GM18870 (cell line): ENCODE measurements around the gene GALR3.
A peak's percentile ranks its signal among the peaks of the same experiment; 100 is the strongest.

Source experiments
- ATAC-seq: cut with Tn5 transposase; IDR thresholded peaks from one replicate; pipeline ENCODE4 v1.9.1; 2021; ENCODE audit warnings: moderate library complexity; ENCODE audit not compliant: unreplicated experiment

Gene GALR3

GRCh38 chr22:37822079-37822833 is 926 bp upstream of the GALR3 start:
- no peak for ATAC-seq

DNA sequence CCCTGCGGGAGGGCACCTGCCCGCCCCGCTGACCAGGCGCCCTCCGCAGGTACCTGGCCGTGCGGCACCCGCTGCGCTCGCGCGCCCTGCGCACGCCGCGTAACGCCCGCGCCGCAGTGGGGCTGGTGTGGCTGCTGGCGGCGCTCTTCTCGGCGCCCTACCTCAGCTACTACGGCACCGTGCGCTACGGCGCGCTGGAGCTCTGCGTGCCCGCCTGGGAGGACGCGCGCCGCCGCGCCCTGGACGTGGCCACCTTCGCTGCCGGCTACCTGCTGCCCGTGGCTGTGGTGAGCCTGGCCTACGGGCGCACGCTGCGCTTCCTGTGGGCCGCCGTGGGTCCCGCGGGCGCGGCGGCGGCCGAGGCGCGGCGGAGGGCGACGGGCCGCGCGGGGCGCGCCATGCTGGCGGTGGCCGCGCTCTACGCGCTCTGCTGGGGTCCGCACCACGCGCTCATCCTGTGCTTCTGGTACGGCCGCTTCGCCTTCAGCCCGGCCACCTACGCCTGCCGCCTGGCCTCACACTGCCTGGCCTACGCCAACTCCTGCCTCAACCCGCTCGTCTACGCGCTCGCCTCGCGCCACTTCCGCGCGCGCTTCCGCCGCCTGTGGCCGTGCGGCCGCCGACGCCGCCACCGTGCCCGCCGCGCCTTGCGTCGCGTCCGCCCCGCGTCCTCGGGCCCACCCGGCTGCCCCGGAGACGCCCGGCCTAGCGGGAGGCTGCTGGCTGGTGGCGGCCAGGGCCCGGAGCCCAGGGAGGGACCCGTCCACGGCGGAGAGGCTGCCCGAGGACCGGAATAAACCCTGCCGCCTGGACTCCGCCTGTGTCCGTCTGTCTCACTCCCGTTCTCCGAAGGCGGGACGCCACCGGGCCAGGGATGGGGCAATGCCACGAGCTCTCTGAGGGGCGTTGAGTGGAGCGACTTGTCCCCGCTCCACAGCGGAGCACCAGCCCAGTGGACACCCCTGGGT is 1.8 kb downstream of the GALR3 start:
- ATAC-seq = no peak

DNA sequence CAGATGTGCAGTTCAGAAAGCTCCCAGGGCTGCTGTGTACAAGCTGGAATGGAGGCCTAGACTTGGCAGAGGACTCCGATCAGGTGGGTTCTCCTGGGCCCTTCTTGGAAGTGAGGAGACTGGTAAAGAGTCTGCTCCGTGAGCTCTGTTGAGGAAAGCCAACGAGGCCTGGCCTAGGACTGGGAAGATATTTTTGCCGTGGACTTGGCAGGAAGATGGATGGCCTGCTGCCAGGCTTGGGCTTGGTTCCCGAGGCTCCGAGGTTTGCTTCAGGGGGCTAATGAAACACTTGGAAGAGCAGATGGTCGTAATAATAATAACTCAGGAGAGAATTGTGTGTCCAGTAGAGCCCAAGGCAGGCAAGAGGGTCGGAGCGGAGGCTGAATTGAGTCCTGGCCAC is 3.9 kb downstream of the GALR3 start:
- ATAC-seq = no peak

DNA sequence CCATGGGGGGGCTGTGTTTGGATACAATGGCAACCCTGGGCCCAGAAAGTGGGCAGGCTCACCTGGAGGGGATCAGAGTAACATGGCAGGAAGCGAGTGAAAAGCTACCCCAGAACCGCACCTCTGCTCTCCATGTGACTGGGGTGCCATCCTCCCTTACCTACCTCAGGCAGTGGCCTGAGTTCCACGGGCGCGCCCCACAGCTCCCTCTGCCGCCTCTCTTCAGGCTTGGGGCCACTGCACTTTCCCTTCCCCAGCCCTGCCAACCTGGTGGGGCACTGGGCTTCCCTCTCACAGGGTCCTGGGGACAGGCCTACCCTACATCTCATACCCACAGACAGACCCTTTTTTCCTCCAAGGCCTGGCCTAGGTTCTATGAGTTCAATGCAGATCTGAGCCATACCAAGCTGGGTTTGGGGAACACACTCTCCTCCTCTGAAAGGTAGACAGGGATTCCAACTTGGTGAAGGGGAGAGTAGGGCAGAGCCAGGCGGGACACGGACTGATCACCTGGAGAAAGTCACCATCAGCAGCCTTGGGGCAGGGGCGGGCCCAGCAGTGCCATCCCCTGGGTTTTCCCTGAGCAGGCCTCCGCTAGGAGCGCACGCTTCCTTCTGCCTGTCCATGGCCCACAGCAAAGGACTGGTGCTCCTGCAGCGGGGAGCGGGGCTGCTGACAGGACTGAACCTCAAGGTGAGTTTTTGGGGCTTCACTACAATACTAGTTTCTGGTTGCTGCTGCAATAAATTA is 7.1 kb downstream of the GALR3 start:
- no peak for ATAC-seq

- ATAC-seq = no peak
Observed at GRCh38 chr22:37831472-37831871, 8.3 kb downstream of the GALR3 start.

DNA sequence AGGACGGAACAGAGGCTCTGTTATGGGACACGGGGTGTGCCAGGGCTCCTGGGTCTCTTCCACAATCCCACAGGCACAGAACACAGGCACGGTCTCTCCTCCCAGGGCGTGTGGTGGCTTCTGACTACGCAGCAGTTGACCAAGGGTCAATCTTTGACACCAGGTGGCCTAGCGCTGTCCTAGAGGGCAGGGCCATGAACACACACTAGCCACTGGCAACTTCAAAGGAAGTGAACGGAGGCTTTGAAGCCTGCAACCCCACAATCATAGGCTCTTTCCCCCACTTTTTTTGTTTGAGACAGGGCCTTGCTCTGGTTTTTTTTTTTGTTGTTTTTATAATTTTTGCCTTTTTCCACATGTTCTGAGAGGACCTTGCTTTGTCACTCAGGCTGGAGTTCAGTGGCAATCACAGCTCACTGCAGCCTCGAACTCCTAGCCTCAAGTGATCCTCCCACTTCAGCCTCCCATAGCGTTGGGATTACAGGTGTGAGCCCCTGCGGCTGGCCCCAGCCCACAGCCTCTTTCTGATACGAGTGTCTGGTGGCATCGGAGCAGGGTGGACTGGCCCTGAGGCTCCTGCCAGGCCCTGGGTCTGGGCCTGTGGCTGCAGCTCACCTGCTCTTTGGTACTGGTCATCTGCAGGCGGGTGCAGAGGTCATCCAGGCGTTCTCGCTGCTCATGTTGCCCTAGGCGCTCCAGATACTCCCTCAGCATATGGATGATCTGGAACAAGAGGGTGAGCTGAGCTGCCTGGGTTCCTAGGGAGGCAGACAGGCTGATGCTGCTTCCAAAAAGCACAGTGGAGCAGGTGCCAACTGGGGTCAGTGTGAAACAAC is 9.1 kb downstream of the GALR3 start:
- ATAC-seq = no peak

DNA sequence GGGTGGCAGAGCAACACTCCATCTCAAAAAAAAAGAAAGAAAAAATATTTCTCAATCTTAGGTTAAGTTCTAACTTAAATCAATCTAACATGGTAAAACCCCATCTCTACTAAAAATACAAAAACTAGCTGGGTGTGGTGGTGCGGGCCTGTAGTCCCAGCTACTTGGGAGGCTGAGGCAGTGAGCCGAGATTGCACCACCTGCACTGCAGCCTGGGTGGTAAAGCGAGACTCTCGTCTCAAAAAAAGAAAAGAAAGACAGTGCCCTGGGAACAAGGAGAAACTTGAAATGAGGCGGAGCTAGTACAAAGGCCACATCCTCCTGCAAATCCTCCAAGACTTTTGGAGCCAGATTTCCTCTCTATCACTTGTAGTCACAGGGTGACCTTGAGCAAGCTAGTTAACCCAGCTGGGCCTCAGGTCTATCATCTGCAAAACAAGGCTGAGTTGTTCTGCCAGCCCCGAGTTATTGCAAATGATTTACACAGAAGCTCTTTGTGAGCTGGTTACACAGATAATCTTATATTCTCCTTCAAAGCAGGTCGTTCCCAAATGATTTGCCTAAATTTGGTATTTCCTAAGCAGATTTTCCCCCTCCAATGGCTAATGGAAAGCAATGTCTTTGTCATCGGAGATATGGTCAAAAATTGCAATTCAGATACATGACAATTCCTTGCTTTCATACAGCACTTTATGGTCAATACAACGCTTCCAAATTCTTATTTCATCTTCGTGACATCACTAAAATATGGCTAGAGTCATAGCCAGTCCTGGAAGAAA is 19.0 kb downstream of the GALR3 start:
- no peak for ATAC-seq

DNA sequence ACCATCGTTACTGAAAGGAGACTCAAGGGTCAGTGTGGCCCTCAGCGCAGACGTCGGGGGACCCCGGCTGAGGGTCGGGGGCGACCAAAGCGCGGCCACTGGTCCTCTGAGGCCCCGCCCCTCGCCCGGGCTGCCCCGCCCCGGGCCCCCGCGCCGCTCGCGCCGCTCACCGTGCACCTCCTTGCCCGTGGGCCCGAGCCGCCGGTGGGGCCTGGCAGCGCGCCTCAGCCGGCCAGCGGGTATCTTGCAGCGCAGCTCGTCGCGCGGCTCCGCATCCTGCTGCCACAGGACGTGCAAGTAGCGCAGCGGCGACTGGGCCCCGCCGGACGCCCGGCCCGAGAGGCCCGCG is 20.5 kb downstream of the GALR3 start:
- ATAC-seq = peak; percentile 25

- no peak for ATAC-seq
Observed at GRCh38 chr22:37844904-37845329, 21.7 kb downstream of the GALR3 start.

- ATAC-seq = no peak
Observed at GRCh38 chr22:37846433-37846832, 23.3 kb downstream of the GALR3 start.

- no peak for ATAC-seq
Observed at GRCh38 chr22:37848587-37849088, 25.5 kb downstream of the GALR3 start.

DNA sequence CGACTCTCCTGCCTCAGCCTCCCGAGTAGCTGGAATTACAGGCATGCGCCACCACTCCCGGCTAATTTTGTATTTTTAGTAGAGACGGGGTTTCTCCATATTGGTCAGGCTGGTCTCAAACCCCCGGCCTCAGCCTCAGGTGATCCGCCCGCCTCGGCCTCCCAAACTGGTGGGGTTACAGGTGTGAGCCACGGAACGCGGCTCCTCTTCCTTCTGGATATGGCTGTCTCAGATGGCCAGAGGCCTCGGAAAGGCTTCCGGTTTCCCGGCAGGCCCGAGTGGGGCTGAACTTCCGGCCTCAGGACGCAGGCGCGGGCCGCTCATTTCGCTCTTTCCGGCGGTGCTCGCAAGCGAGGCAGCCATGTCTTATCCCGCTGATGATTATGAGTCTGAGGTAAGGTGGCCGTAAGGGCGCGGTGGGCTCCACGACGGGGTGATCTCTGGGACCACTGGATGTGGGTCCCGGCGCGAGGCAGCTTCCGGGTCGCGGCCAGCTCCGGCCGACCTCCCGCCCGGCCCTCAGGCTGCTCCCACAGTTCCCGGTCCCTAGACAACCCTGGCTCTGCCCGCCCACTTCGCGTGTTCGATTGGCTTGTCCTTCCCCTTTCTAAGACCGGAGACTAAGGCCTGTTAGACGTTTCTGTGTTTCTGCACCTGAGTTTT is 26.0 kb downstream of the GALR3 start, which contains the start of gene EIF3L:
EIF3L (plus strand) TSS at position 331 of the 663 bp plus-strand sequence; CDS start at position 362, 31 bp downstream.
- ATAC-seq = no peak

DNA sequence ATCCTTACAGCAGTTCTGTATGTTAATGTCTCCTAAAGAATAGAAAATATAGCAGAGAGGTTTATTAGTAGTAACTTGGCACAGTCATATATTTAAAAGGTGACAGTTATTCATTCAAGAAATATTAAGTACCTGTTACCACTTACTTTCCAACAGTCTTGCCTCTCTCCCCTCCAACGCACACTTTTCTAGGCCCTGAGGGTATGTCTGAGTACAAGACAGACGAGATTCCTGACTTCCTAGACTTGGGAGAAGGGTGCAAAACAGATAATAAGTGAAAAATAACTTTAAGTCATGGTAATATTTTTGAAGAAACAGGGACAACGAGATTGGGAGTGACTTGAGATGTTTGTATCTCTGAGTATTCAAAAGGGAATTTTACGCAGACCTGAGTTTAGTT is 27.6 kb downstream of the GALR3 start:
- ATAC-seq = no peak

- ATAC-seq = no peak
Observed at GRCh38 chr22:37852418-37852817, 29.2 kb downstream of the GALR3 start.

DNA sequence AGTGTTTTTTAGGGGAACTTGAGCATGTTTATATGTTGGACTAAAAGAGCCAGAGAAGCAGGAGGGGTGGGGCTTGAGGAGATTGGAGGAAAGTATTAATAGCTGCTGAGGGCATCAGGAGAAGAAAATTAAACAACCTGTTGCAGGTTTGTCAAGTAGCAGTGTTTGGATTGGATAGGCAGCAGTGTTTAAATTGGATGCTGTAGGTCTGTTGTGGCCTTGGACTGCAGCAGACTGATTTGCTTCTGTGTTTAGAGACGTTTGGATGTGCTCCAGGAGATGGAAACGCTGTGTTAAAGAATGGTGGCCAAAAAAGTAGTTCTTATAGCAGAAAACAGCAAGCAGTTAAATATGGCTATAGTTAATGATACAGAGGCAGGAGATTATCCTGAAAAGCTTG is 31.8 kb downstream of the GALR3 start:
- no peak for ATAC-seq

GRCh38 chr22:37855462-37855861 is 32.3 kb downstream of the GALR3 start:
- no peak for ATAC-seq

DNA sequence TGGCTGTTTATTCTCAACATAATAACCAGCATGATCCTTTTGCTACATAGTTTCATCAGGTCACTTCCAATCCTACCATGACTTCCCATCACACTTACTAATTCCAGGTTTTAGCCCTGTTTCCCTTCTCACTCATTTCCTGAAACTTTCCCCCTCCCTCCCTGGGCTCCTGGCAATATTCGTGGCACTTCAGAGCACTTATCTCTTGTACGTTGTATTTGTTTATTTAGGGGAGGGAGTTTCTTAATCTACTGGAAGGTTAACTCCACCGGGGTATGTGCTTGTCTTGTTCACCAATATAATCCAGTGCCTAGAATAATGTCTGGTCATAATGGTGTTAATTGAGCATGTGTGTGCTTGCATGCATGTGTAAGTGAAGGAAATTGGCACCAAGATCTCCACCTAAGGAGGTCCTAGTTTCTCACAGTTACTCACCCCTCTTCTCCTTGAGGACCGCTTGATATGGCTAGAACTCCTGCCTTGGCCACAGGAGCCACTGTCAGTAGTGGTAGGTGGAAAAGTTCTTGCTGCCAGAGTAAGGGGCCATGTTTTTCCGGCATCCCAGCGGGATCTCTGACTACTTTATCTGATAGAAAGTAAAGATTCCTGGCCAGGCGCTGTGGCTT is 37.7 kb downstream of the GALR3 start:
- no peak for ATAC-seq

DNA sequence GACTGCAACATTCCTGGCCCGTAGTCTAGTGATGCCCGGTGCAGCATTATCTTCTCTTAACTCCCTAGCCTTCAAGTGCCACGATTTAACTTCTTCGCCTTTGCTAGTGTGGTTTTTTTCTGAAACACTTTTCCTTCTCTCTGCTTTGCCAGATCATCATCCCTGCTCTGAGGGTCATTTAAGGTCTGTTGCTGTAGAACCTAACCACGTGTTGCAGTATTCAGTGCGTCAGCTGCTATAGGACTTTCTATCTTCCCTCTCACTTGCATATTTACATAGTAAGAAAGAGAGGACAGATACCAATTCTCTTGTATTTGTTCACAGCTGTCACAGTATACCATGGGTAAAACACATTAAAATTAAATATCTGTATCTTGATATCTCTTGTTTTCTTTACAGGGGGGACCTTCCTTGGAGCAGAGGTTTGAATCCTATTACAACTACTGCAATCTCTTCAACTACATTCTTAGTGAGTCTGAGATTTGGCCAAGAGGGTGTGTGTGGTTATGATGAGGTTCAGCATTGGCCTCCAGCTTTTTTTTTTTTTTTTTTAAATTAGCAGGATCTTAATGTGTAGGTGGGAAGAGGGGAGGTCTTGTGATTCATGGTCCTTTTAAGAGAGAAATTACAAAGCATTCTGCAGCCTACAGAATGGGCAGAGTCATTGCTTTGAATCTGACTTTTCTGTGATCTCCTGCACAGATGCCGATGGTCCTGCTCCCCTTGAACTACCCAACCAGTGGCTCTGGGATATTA is 39.6 kb downstream of the GALR3 start:
- no peak for ATAC-seq
